ENCODE data around the gene FAAH.
A peak's percentile ranks its signal among the peaks of the same experiment; 100 is the strongest.

Gene FAAH

DNA sequence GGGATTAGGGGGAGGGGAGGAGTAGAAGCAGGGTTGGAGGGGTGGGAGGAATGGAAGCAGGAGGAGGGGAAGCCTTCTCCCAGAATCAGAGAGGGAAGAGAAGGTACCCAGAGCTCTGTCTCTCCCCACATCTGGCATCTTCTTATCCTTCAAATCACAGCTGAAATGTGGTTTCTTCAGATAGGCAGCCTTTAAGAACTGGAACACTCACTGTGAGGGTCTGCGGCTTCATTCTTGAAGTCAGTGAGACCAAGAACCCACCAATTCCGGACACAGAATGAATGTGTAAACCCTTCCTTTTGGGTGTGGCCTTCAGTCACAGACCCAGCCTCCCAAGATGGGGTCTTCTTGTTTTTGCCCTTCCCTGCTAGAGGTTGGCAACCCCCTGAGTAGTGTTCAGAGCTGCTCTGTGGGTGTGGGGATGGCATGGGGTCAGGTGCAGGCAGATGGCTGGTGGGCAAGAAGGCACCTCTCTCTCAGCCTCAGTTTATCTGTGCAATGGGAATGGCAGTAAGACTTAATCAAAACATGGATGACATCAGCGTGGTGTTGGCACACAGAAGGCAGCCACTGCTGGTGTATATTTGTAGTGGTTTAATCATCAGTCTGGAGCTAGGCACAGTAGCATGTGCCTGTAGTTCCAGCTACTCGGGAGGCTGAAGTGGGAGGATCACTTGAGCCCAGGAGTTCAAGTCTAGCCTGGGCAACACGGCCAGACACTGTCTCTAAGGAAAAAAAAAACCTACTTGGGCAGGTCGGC, 7.2 kb downstream of the FAAH start:
- no peak for DNase-seq

DNA sequence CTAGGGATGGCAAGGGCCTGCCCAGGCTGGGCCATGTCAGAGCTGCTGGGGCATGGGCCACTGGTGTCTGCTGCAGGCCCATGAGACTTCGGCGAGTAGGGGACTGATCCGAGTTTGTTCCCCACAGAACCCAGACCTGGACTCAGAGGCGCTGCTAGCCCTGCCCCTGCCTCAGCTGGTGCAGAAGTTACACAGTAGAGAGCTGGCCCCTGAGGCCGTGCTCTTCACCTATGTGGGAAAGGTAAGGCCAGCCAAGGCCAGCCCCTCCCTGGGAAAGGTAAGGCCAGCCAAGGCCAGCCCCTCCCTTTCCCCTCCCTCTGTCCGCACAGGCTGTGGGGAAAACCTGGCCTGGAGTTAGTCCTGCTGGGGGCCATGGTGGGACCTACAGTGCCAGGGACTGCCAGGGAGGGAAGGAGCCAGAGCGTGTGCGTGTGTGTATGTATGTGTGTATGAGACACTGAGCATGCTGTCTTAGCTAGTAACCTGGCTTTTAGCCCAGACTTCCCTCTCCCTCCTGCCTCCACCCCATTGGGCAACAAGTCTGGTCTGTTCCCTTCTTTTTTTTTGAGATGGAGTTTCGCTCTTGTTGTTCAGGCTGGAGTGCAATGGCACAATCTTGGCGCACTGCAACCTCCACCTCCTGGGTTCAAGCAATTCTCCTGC, 8.0 kb downstream of the FAAH start:
- DNase-seq, result peak in 1 of 2 experiments; percentile 16

DNA sequence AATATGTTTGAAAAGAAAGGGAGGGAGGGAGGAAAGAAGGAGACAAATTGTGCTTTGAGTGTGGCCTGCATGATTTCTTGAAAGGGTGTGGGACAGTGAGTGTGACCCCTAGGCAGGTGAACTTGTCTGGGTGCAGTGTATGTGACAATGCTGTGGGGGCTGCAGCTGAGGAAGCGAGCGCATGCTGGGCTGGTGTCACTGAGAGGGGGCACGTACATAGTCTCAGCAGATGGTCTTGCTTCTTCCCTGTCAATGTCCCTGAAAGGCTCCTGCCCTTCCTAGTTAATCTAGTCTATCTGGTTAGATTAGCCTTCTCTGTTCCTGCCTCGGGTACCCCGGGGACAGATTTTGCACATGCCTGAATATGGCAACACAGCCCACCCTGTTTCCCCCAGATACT, 9.8 kb downstream of the FAAH start:
- DNase-seq, result no peak

DNA sequence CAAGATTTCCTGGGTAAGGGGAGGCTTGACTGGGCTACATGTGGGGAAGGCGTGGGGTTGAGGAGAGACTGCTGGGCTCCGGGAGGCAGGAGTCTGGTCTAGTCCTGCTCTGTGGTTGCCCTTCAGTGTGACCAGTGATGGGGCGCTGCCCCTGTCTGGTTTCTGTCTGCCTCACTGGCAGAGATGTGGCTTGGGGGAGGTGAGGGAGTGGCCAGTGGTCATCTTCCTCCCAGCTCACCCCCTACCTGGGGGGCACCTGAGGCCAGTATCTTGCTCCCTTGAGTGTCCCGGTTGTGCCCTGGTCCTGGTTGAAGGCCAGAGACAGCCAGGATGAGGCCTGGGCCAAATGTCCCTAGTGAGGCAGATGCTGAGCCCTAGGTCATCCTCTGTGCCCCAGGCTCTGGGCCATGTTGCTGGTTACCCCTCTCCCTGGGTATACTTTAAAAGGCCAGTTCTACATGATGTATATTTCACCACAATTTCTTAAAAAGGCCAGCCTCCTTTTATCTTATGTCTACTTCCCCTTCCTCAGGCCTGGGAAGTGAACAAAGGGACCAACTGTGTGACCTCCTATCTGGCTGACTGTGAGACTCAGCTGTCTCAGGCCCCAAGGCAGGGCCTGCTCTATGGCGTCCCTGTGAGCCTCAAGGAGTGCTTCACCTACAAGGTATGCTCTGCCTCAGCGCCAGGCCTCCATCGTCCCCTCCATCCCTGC, 10.5 kb downstream of the FAAH start:
- DNase-seq, result no peak

DNA sequence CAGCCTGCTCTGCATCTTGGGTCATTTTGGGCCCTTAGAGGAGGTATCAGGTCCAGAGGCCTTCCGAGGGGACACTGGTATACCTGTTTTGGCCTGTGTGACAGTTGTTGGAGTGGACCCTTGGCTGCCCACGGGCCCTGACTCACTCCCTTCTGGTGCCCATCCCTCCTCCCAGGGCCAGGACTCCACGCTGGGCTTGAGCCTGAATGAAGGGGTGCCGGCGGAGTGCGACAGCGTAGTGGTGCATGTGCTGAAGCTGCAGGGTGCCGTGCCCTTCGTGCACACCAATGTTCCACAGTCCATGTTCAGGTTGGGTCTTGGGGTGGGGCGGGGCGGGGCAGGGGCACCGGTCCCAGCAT, 11.1 kb downstream of the FAAH start:
- no peak for DNase-seq

DNA sequence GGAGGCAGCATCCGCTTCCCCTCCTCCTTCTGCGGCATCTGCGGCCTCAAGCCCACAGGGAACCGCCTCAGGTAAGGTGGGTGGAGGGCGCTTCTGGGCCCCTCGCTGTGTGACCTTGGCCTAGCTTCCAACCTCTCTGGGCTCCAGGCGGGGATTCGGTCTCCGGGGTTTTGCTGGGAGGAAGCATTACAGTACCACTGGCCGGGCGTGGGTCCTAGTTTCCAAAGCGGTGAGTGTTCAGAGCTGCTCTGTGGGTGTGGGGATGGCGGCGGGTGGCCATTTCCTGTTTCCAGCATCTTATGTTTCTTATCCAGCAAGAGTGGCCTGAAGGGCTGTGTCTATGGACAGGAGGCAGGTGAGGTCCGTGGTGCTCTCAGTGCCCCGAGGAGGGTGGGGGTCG, 11.6 kb downstream of the FAAH start:
- DNase-seq, result no peak

DNA sequence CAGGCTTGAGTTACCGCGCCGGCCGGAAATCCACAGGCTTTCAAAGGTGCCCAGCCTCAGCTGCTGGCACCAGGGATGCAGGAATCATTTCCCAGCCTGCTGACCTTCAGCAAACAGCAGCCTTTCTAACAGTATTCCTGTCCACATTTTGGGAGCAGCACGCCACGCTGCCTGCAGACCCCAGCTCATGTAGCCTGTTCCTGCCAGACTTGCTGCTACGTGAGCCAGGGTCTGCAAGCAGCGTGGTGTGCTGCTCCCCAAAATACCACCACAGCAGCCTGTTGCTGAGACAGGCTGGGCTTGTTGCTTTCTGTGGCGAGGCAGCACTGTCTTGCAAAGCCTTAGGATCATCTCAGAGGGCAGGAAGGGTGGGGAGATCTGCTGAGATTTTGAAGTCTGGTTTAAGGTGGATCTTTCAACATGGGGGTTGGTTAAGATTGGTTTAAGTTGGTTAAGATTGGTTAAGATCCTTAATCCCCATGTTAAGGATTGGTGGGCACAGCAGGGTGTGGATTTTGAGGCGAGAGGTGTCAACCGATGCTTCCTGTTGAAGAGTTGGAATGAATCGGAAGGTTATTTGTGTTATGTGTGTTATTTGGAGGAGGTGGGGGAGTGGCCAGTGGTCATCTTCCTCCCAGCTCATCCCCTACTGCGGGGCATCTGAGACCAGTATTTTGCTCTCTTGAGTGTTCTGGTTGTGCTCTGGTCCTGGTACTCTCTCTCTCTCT, 12.9 kb downstream of the FAAH start:
- DNase-seq, result peak in 1 of 2 experiments; percentile 23

DNA sequence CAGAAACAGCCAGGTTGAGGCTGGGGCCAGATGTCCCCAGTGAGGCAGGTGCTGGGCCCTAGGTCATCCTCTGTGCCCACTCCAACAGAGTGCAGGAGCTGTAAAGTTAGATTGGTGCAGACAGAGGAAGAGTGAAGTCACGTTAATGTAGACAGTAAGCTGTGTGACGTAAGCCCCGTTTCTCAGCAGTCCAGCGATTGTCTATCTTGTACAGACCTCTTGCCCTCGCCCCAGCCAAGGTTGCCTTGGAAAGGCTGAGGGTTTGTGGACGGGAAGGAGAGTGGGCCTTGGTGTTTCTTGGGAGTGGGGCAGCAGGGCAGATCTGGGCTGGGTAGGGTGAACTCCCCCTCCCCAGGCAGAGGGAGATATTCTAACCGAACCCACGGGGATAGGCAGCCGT, 13.5 kb downstream of the FAAH start:
- no peak for DNase-seq

DNA sequence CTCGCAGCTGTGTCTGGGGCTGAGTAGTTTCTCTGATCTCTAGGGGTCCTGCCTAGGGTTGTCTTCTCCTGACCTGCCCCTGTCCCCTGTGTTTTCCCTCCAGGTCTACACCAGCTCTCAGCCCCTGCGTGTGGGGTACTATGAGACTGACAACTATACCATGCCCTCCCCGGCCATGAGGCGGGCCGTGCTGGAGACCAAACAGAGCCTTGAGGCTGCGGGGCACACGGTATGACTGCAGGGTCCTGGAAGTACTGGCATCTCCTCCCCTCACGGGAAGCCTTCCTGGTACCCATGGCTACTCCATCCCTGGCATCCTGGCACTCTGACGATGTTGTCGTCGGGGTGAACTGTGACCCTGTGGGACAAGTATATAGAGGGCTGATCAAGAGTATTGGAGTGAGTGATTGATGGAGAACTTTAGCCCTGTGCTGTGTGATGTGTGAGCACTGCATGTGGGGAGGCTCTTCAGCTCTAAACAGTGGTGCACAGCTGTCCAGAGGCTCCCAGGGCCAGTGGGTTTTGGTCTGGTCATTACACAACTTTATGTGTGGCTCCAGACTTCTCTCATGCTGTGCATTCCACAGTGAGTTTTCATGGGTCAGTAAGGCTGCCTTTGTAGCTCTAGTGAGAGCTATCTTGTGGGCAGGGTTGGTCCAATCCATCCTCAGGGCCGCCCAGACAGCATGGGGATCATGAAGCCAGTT, 14.4 kb downstream of the FAAH start:
- DNase-seq, result no peak

DNA sequence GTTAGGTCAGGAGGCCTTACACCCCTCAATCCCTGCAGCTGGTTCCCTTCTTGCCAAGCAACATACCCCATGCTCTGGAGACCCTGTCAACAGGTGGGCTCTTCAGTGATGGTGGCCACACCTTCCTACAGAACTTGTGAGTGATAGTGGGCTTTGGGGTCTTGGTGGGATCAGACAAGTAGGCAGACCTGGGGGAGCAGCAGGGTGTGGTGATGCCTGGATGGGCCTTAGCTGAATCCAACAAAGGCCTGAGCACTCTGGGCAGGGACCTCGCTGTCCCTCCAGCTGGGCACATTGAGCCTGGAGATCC, 14.9 kb downstream of the FAAH start:
- DNase-seq, result no peak

DNA sequence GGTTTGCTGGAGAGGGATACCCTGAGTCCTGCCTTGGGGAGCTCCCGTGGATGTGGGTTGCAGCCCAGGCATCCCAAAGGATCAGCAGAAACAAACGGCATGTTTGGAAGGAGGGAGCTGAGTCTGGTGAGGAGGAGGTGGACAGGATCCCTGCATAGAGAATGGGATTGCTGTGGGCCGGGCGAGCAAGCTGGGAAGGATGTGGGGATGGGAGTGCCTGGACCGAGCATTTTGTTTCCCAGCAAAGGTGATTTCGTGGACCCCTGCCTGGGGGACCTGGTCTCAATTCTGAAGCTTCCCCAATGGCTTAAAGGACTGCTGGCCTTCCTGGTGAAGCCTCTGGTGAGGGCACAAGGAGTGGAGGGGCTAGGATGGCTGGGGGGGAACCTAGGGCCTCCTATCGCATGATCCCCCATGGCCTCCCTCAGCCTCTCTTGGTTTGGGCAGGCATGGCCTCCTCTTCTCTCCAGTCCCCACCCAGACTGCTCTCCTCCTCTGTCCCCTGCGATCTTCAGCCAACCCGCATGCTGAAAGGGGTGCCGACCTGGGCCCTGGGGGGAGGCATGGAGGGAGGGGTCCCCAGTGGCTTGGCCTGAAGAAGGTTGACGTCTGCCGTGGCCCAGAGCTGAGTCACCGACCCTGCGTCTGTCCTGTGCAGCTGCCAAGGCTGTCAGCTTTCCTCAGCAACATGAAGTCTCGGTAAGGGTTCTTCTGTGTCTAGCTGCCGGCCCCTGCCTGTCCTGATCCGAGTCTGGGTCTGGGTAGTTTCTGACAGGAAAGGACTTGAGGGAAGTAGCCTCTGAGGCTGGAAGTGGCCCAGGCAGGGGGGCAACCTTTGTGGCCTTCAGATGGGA, 16.3 kb downstream of the FAAH start:
- DNase-seq, result no peak

DNA sequence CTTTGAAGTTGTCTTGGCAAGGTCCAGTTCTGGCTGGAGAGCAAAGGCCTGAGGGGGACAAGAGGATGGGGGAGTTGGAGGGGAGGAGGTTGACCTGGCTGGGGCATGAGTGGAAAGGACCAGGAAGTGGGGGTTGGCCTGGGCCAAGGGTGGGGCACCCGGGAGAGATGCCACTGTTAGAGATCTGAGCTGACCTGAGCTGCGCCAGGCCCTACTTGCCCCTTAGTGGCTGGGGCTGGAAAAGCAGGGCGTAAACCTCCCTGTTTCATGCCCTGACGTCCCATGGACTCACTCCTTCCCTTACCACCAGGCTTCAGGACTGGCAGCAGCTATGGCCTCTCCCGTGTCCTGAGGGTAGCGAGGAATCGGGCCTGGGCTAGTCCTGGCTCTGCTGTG, 16.9 kb downstream of the FAAH start:
- no peak for DNase-seq

DNA sequence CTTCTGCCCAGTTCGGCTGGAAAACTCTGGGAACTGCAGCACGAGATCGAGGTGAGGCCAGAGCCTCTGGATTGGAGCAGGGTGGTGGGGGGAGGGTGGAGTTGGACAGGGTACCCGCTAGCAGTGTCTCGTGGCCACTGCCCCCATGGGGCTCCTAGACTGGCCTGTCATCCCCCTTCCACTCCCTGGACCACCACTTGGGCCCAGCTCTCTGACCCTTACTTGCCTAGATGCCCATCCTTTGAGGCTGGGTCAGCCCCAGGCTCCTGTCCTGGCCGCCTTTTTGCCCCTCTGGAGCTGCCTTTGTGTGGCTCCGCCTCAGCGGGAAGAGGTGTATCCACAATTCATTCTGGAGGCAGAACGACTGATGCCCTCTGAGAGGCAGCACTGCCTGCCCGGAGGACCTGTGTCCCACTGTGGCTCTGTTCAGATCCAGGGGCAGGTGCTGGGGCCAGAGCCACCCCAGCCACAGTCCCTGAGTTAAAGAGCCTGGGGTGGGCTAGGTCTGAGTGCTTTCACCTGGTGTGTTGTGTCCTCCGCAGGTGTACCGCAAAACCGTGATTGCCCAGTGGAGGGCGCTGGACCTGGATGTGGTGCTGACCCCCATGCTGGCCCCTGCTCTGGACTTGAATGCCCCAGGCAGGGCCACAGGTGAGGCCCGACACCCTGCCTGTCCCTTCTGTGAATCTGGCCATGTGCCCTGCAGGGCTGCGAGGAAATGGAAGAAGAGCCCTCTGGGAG, 17.7 kb downstream of the FAAH start:
- no peak for DNase-seq

DNA sequence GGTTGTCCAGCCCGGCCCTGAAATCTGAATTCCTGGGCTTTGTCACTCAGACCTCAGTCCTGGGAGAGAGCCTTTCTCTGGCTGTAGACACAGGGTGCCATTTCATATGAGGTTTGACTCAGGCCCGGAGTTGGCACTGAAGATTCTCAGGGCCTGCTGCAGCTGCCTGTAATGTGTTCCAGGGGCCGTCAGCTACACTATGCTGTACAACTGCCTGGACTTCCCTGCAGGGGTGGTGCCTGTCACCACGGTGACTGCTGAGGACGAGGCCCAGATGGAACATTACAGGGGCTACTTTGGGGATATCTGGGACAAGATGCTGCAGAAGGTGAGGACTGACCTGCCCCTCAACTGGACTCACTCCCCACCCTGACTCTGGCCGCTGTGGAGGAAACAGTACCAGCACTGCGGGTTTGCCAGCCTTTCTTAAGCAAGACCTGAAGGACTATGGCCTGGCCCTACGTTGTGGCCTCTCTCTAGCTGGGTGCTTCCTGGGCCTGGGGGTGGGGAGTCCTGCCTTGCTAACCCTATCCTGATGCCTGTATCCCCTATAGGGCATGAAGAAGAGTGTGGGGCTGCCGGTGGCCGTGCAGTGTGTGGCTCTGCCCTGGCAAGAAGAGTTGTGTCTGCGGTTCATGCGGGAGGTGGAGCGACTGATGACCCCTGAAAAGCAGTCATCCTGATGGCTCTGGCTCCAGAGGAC, 18.9 kb downstream of the FAAH start:
- no peak for DNase-seq

DNA sequence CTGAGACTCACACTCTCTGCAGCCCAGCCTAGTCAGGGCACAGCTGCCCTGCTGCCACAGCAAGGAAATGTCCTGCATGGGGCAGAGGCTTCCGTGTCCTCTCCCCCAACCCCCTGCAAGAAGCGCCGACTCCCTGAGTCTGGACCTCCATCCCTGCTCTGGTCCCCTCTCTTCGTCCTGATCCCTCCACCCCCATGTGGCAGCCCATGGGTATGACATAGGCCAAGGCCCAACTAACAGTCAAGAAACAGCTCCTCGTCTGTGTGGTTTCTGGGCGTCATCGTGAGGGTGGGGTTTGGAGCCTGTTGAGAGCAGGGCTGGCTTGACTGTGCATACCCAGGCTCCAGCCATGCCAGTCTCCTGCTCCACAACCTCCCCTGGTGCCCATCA, 19.5 kb downstream of the FAAH start:
- no peak for DNase-seq

DNA sequence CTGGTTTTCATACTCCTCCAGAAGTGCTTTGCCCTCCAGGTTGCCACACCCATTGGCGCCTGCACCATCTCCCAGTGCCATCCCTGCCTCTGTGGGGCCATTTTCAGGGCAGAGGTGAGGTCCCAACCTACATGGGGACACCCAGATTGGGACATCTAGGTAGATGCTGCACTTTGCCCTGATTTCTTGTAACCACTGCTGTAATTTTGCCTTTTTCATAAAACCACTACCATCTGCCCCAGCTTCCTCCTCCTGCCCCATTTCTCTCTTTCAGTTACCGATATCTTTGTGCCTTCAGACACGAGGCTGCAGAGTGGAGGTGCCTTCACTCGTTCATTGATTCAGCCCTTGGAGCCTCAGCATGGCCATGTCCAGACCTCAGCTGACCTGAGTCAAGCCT, 21.4 kb downstream of the FAAH start:
- no peak for DNase-seq

DNA sequence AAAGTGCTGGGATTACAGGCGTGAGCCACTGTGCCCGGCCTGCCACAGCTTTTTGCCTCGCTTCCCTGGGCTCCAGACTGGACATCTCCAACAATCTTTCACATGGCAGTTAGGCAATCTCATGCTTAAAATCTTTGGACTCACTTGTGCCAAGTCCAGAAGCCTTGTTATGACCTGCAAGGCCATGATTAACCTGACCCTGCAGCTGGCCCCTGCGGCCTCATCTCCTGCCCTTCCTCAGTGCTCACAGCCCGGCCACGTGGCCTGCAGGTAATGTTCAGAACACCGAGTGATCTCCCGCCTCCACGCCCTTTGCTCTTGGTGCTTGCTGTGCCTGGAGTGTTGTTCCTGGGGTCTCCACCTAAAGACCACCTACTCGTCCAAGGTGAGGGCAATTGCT, 24.9 kb downstream of the FAAH start:
- DNase-seq, result no peak

DNA sequence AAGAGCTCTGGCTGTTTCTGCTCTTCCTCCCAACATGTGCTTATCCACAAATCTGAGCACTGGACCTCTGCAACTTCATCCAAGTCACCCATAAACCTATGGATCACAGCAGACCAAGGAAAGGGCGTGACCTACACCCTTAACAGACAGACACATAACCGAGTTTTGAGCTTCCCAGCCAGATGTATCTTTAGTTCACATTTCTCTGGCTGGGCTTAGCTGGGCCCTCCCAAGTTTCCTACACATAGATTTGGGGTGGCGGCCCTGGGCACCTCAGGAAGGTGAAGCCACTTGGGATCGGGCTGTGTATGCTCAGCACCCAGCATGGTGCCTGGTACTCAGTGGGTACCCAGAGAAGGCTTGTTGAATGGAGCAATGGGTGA, 26.4 kb downstream of the FAAH start:
- DNase-seq, result no peak

DNA sequence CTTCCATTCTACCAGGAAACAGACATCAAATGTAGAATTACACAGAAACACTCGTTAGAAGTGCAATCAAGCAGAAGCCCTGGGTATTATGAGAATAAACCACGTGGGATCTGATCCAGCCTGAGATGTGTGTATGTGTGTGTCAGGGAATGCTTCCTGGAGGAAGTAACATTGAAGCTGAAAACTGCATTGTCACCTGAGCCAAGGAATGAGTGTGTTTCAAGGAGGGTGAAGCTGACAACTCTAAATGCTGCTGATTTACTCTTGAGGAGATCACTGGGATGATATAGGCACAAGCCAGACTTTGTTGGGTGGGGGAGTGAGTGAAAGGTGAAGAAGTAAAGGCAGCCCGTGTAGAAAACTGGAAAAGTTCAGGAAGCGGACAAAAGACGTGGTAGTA, 27.6 kb downstream of the FAAH start:
- no peak for DNase-seq

DNA sequence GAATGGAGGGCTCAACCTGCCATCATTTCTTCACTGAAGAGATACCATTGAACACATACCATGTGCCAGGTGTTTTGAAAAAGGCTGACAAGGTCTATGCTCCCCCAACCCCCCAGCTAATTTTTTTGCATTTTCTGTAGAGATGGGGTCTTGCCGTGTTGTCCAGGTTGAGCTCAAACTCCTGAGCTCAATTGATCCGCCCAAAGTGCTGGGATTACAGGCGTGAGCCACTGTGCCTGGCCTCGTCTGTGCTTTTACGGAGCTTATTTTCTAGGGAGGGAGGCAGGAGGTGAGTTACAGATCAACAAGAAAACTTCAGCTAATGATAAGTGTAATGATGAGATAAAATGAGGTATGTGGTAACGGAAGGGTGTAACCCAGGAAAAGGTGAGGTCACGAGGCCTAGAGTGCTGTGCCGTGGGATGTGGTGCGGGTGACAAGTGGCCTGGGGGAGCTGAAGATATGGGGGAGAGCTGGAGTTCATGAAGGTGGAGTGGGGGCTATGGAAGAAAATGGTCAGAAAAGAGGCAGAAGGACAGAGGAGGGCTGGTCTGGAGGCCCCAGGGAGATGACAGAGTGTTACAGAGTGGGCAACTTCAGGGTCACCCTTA, 28.2 kb downstream of the FAAH start:
- DNase-seq, result no peak

All from SHP77 (cell line).